Measurements from ENCODE around the gene UBR2.
"Not testable (repeated sequence)": the region's sequence is repeated elsewhere in the genome, so short reads cannot be mapped to it uniquely, and the experiment has no call there.

Gene UBR2

DNA sequence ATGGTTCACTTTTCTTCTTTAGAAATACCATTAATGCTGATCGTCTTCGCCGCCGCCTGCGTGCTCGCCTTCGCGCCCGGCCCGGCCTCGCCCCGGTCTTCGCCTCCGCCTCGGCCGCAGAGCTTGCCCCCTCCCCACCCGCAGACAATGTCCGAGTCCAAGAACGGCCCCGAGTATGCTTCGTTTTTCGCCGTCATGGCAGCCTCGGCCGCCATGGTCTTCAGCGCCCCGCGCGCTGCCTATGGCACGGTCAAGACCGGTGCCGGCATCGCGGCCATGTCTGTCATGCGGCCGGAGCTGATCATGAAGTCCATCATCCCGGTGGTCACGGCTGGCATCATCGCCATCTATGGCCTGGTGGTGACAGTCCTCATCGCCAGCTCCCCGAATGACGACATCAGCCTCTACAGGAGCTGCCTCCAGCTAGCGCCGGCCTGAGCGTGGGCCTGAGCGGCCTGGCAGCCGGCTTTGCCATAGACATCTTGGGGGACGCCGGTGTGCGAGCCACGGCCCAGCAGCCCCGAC lies 163.3 kb downstream of the UBR2 start:
- Histone ChIP-seq H3K9ac (ENCODE audit: low read depth, low read length, poor library complexity, severe bottlenecking) (peak overlapping the region; percentile 43), H3K9me3 (ENCODE audit: insufficient read depth, low read depth, low read length) (no peaks in the 10 kb centered on the region), H3K4me1 (ENCODE audit: insufficient read depth, low read length, poor library complexity, severe bottlenecking) (peaks cover 7% of the 10 kb centered on the region), H3K27me3 (ENCODE audit: insufficient read depth, low read length, poor library complexity, severe bottlenecking) (no peaks in the 10 kb centered on the region), H2AFZ (ENCODE audit: low read length) (peak overlapping the region; percentile 96), H3K9me2 (replicated peaks; ENCODE audit: low read depth, low read length) (no peaks in the 10 kb centered on the region), H4K20me1 (ENCODE audit: insufficient read depth, low read length, poor library complexity, severe bottlenecking) (no peaks in the 10 kb centered on the region), H3K36me3 (ENCODE audit: insufficient read depth, low read length) (no peaks in the 10 kb centered on the region), H3F3A (ENCODE audit: low read depth) (no peaks in the 10 kb centered on the region), H3K4me3 (ENCODE audit: low read length, poor library complexity, severe bottlenecking) (peak overlapping the region; percentile 58), H3K4me2 (ENCODE audit: low read depth, low read length, poor library complexity, severe bottlenecking) (peak overlapping the region; percentile 75), H3K79me2 (ENCODE audit: insufficient read depth, low read length) (no peaks in the 10 kb centered on the region)
- no peak for TF ChIP-seq EZH2phosphoT487 (IDR thresholded peaks at IDR 0.05; ENCODE audit: borderline replicate concordance)
- TF ChIP-seq, protein P1, sequence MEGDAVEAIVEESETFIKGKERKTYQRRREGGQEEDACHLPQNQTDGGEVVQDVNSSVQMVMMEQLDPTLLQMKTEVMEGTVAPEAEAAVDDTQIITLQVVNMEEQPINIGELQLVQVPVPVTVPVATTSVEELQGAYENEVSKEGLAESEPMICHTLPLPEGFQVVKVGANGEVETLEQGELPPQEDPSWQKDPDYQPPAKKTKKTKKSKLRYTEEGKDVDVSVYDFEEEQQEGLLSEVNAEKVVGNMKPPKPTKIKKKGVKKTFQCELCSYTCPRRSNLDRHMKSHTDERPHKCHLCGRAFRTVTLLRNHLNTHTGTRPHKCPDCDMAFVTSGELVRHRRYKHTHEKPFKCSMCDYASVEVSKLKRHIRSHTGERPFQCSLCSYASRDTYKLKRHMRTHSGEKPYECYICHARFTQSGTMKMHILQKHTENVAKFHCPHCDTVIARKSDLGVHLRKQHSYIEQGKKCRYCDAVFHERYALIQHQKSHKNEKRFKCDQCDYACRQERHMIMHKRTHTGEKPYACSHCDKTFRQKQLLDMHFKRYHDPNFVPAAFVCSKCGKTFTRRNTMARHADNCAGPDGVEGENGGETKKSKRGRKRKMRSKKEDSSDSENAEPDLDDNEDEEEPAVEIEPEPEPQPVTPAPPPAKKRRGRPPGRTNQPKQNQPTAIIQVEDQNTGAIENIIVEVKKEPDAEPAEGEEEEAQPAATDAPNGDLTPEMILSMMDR (conservative IDR thresholded peaks at IDR 0.05; ENCODE audit: low read length), result no peak

DNA sequence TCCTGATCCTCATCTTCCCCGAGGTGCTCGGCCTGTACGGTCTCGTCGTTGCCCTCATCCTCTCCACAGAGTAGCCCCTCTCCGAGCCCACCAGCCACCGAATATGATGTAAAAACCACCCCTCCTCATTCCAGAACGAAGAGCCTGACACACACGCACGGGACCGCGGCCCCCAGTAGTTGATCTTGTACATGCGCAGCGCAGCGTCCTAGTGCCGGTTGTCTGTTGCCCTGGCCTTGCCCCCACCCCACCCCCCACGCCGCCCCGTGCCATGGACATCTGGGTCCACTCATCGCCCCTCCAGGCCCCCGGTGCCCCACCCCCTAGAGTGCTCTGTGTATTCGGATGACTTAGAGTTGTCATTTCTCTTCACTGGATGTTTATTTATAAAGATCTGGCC lies 163.8 kb downstream of the UBR2 start:
- Histone ChIP-seq H3K4me3 (ENCODE audit: low read length, poor library complexity, severe bottlenecking) (no peak overlapping the region), H3K79me2 (ENCODE audit: insufficient read depth, low read length) (no peaks in the 10 kb centered on the region), H3K4me1 (ENCODE audit: insufficient read depth, low read length, poor library complexity, severe bottlenecking) (peaks cover 7% of the 10 kb centered on the region), H4K20me1 (ENCODE audit: insufficient read depth, low read length, poor library complexity, severe bottlenecking) (no peaks in the 10 kb centered on the region), H3K4me2 (ENCODE audit: low read depth, low read length, poor library complexity, severe bottlenecking) (no peak overlapping the region), H3F3A (ENCODE audit: low read depth) (no peaks in the 10 kb centered on the region), H3K27me3 (ENCODE audit: insufficient read depth, low read length, poor library complexity, severe bottlenecking) (no peaks in the 10 kb centered on the region), H3K9ac (ENCODE audit: low read depth, low read length, poor library complexity, severe bottlenecking) (no peak overlapping the region), H2AFZ (ENCODE audit: low read length) (no peak overlapping the region), H3K9me2 (replicated peaks; ENCODE audit: low read depth, low read length) (no peaks in the 10 kb centered on the region), H3K36me3 (ENCODE audit: insufficient read depth, low read length) (no peaks in the 10 kb centered on the region), H3K9me3 (ENCODE audit: insufficient read depth, low read depth, low read length) (no peaks in the 10 kb centered on the region)
- TF ChIP-seq EZH2phosphoT487 (IDR thresholded peaks at IDR 0.05; ENCODE audit: borderline replicate concordance), result no peak
- TF ChIP-seq, protein P1 (conservative IDR thresholded peaks at IDR 0.05; ENCODE audit: low read length), result no peak

DNA sequence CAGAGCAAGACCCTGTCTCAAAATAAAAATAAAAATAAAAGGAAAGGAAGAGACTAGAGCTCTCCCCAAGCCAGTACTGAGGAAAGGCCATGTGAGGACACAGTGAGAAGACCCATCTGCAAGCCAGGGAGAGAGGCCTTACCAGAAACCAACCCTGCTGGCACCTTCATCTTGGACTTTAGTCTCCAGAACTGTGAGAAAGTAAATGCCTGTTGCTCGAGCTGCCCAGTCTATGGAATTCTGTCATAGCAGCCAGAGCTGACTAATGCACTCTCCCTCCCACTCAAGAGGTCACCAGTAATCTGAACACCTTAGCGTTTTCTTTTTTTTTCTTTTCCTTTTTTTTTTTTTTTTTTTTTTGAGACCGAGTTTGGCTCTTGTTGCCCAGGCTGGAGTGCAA lies 165.9 kb downstream of the UBR2 start:
- peak overlapping the region; percentile 57; the same call in 1 of the 2 replicates for H2AFZ ChIP-seq (ENCODE audit: low read length)
- H3K9me3 ChIP-seq (ENCODE audit: insufficient read depth, low read depth, low read length), result no peaks in the 10 kb centered on the region
- no peaks in the 10 kb centered on the region for H3K36me3 ChIP-seq (ENCODE audit: insufficient read depth, low read length)
- H3K4me2 ChIP-seq (ENCODE audit: low read depth, low read length, poor library complexity, severe bottlenecking), result no peak overlapping the region
- no peak overlapping the region for H3K4me3 ChIP-seq (ENCODE audit: low read length, poor library complexity, severe bottlenecking)
- H3K9me2 ChIP-seq (replicated peaks; ENCODE audit: low read depth, low read length), result no peaks in the 10 kb centered on the region
- no peaks in the 10 kb centered on the region for H3F3A ChIP-seq (ENCODE audit: low read depth)
- H3K9ac ChIP-seq (ENCODE audit: low read depth, low read length, poor library complexity, severe bottlenecking), result no peak overlapping the region
- no peaks in the 10 kb centered on the region for H3K27me3 ChIP-seq (ENCODE audit: insufficient read depth, low read length, poor library complexity, severe bottlenecking)
- peaks cover 7% of the 10 kb centered on the region for H3K4me1 ChIP-seq (ENCODE audit: insufficient read depth, low read length, poor library complexity, severe bottlenecking)
- H4K20me1 ChIP-seq (ENCODE audit: insufficient read depth, low read length, poor library complexity, severe bottlenecking), result no peaks in the 10 kb centered on the region
- no peaks in the 10 kb centered on the region for H3K79me2 ChIP-seq (ENCODE audit: insufficient read depth, low read length)
- no peak for TF ChIP-seq EZH2phosphoT487 (IDR thresholded peaks at IDR 0.05; ENCODE audit: borderline replicate concordance)
- TF ChIP-seq, protein P1 (conservative IDR thresholded peaks at IDR 0.05; ENCODE audit: low read length), result no peak

DNA sequence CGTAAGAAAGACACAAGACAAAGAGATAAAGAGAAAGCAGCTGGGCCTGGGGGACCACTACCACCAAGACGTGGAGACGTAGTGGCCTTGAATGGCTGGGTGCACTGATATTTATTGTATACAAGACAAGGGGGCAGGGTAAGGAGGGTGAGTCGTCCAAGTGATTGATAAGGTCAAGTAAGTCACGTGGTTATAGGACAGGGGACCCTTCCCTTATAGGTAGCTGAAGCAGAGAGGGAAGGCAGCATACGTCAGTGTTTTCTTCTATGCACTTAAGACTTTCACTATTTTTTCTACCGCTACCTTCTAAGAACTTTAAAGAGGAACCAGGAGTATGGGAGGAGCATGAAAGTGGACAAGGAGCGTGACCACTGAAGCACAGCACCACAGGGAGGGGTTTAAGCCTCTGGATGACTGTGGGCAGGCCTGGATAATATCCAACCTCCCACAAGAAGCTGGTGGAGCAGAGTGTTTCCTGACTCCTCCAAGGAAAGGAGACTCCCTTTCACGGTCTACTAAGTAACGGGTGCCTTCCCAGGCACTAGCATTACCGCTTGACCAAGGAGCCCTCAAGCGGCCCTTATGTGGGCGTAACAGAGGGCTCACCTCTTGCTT lies 170.1 kb downstream of the UBR2 start:
- not testable (repeated sequence) for H4K20me1 ChIP-seq (ENCODE audit: insufficient read depth, low read length, poor library complexity, severe bottlenecking); H3K9me3 ChIP-seq (ENCODE audit: insufficient read depth, low read depth, low read length); H3K4me2 ChIP-seq (ENCODE audit: low read depth, low read length, poor library complexity, severe bottlenecking); H3K27me3 ChIP-seq (ENCODE audit: insufficient read depth, low read length, poor library complexity, severe bottlenecking); H2AFZ ChIP-seq (ENCODE audit: low read length); H3K36me3 ChIP-seq (ENCODE audit: insufficient read depth, low read length); H3K9me2 ChIP-seq (replicated peaks; ENCODE audit: low read depth, low read length); H3K9ac ChIP-seq (ENCODE audit: low read depth, low read length, poor library complexity, severe bottlenecking); H3K4me3 ChIP-seq (ENCODE audit: low read length, poor library complexity, severe bottlenecking); H3F3A ChIP-seq (ENCODE audit: low read depth); H3K4me1 ChIP-seq (ENCODE audit: insufficient read depth, low read length, poor library complexity, severe bottlenecking); H3K79me2 ChIP-seq (ENCODE audit: insufficient read depth, low read length)

Measured in Loucy (cell line).